Measurements from ENCODE around the gene VMP1. TPM values are rescaled to one million over a fixed set of nuclear protein-coding genes. Genes with fewer than 3 reads are reported as not detected.
A peak's percentile ranks its signal among the peaks of the same experiment; 100 is the strongest.
"Not testable (repeated sequence)": the region's sequence is repeated elsewhere in the genome, so short reads cannot be mapped to it uniquely, and the experiment has no call there.

The VMP1 gene
- total and polyA plus RNA-seq, 2 of the 13 experiments (the other 11 are each of a cell fraction or from before 2014, with no cell fraction given), result 186 to 271 TPM

DNA sequence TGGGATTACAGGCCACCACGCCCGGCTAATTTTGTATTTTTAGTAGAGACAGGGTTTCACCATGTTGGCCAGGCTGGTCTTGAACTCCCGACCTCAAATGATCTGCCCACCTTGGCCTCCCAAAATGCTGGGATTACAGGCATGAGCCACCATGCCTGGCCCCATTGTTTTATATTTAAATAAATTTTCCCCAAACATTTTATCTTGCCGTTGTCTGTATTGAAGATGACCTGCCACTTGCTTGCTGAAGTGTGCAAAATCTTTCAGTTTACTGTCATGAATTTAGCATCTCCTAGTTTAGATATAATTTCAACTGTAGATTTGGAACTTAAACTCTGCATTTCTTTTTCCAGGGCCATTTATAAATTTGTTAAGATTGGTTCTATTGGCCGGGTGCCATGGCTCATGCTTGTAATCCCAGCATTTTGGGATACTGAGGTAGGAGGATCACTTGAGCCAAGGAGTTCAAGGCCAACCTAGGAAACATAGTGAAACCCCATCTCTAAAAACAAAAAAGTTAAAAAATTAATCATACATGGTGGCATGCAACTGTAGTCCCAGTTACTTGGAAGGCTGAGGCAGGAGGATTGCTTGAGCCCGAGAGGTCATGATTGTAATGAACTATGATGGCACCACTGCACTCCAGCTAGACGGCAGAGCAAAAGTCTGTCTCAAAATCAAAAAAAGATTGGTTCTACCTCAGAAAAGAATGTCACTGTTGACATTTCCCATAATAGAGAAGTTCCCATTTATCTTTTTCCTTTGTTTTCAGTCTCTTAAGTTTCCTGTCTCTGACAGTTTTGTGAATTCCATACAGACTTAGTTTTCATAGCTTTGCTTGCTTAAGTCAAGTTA lies 84.4 kb downstream of the VMP1 start (continued):
- no peak for TF ChIP-seq ATRX (CRISPR knock-in tag; IDR thresholded peaks at IDR 0.05; ENCODE audit: borderline replicate concordance)

DNA sequence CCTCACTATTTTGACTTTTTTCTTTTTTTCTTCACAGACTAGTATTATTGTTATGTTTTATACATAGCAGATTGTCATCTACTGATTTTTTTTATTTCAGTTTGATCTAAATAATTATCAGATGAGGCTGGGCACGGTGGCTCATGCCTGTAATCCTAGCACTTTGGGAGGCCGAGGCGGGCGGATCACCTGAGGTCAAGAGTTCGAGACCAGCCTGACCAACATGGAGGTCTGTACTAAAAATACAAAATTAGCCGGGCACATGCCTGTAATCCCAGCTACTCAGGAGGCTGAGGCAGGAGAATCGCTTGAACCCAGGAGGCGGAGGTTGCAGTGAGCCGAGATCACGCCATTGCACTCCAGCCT lies 85.0 kb downstream of the VMP1 start:
- Histone ChIP-seq H3K27ac (ENCODE audit: extremely low read length, insufficient read depth, low read length) (peak overlapping the region; percentile 49), H3K4me1 (ENCODE audit: insufficient read depth, low read length) (peaks cover 52% of the 10 kb centered on the region)
- BruUV-seq (replicated peaks); H3K9me3 ChIP-seq (ENCODE audit: low read length); H3K4me2 ChIP-seq (ENCODE audit: low read depth, low read length); H3K4me3 ChIP-seq (replicated peaks in 1 of 3; ENCODE audit: insufficient read depth in 1 of 3, low read depth in 2 of 3, low read length in 3 of 3); ATAC-seq; H3K27me3 ChIP-seq (ENCODE audit: control insufficient read depth in 1 of 2, insufficient read depth in 2 of 2, low read length in 2 of 2); H2AFZ ChIP-seq (ENCODE audit: low read length); H4K20me1 ChIP-seq (ENCODE audit: insufficient read depth, low read length); DNase-seq (ENCODE audit: low spot score); CTCF ChIA-PET (ENCODE audit: low intra/inter-chr PET ratio, low total read pairs); H3K36me3 ChIP-seq (replicated peaks in 1 of 2; ENCODE audit: control insufficient read depth in 1 of 2, insufficient read depth in 2 of 2, low read length in 2 of 2); H3K9ac ChIP-seq (ENCODE audit: insufficient read depth, low read depth, low read length); intact Hi-C loops (cut with micrococcal nuclease; ENCODE audit: unreplicated experiment); H3K79me2 ChIP-seq (ENCODE audit: insufficient read depth, low read length); FAIRE-seq: not testable (repeated sequence)
- 99% methylated on average over 10 of the region's 10 CpGs for WGBS (ENCODE audit: low lambda C conversion rate)
- POLR2A ChIA-PET, result interaction anchor here (1.0 to 1.2 kb wide), 3 partner anchors 38 to 54 kb away, joined by 3 to 4 read pairs (median 3); no protein-coding TSS in a partner anchor
- in situ Hi-C loops (cut with HindIII; ENCODE audit: extremely low pct_ligation_motif_present, low pct_unique_long_range_greater_than_20kb), result loop anchor here (5.0 kb wide), 1 partner anchor 35 kb away; no protein-coding TSS in a partner anchor

GRCh38 chr17:59793205-59793604 lies 85.8 kb downstream of the VMP1 start:
- peaks cover 44% of the 10 kb centered on the region for H3K4me1 ChIP-seq (ENCODE audit: insufficient read depth, low read length)
- ATAC-seq, result no peak
- H2AFZ ChIP-seq (ENCODE audit: low read length), result no peak overlapping the region
- no peak overlapping the region for H3K27ac ChIP-seq (ENCODE audit: extremely low read length, insufficient read depth, low read length)
- no peaks in the 10 kb centered on the region for H3K9me3 ChIP-seq (ENCODE audit: low read length)
- H3K36me3 ChIP-seq (replicated peaks in 1 of 2; ENCODE audit: control insufficient read depth in 1 of 2, insufficient read depth in 2 of 2, low read length in 2 of 2), result peaks cover 0 to 11% of the 10 kb centered on the region in 2 experiments; a peak in 2 of 5 replicates
- POLR2A ChIA-PET, result no interaction called here
- BruUV-seq (replicated peaks), result no TSS peak
- CTCF ChIA-PET (ENCODE audit: low intra/inter-chr PET ratio, low total read pairs), result no interaction called here
- H4K20me1 ChIP-seq (ENCODE audit: insufficient read depth, low read length), result no peaks in the 10 kb centered on the region
- H3K9ac ChIP-seq (ENCODE audit: insufficient read depth, low read depth, low read length), result no peak overlapping the region
- no peak overlapping the region for H3K4me3 ChIP-seq (replicated peaks in 1 of 3; ENCODE audit: insufficient read depth in 1 of 3, low read depth in 2 of 3, low read length in 3 of 3)
- FAIRE-seq, result no peak
- no peaks in the 10 kb centered on the region for H3K27me3 ChIP-seq (ENCODE audit: control insufficient read depth in 1 of 2, insufficient read depth in 2 of 2, low read length in 2 of 2)
- H3K4me2 ChIP-seq (ENCODE audit: low read depth, low read length), result no peak overlapping the region
- WGBS (ENCODE audit: low lambda C conversion rate), result 99% methylated on average over 6 of the region's 6 CpGs
- H3K79me2 ChIP-seq (ENCODE audit: insufficient read depth, low read length), result peaks cover 6% of the 10 kb centered on the region
- in situ Hi-C loops (cut with HindIII; ENCODE audit: extremely low pct_ligation_motif_present, low pct_unique_long_range_greater_than_20kb), result loop anchor here (5.0 kb wide), 1 partner anchor 36 kb away; no protein-coding TSS in a partner anchor
- intact Hi-C loops (cut with micrococcal nuclease; ENCODE audit: unreplicated experiment), result no loop called here
- DNase-seq (ENCODE audit: low spot score), result no peak
- TF ChIP-seq NR1H2 (CRISPR knock-in tag; IDR thresholded peaks at IDR 0.05; ENCODE audit: borderline replicate concordance, low read depth) (no peak), KLF16 (CRISPR knock-in tag; IDR thresholded peaks at IDR 0.05) (no peak)
- TF ChIP-seq, protein P1, sequence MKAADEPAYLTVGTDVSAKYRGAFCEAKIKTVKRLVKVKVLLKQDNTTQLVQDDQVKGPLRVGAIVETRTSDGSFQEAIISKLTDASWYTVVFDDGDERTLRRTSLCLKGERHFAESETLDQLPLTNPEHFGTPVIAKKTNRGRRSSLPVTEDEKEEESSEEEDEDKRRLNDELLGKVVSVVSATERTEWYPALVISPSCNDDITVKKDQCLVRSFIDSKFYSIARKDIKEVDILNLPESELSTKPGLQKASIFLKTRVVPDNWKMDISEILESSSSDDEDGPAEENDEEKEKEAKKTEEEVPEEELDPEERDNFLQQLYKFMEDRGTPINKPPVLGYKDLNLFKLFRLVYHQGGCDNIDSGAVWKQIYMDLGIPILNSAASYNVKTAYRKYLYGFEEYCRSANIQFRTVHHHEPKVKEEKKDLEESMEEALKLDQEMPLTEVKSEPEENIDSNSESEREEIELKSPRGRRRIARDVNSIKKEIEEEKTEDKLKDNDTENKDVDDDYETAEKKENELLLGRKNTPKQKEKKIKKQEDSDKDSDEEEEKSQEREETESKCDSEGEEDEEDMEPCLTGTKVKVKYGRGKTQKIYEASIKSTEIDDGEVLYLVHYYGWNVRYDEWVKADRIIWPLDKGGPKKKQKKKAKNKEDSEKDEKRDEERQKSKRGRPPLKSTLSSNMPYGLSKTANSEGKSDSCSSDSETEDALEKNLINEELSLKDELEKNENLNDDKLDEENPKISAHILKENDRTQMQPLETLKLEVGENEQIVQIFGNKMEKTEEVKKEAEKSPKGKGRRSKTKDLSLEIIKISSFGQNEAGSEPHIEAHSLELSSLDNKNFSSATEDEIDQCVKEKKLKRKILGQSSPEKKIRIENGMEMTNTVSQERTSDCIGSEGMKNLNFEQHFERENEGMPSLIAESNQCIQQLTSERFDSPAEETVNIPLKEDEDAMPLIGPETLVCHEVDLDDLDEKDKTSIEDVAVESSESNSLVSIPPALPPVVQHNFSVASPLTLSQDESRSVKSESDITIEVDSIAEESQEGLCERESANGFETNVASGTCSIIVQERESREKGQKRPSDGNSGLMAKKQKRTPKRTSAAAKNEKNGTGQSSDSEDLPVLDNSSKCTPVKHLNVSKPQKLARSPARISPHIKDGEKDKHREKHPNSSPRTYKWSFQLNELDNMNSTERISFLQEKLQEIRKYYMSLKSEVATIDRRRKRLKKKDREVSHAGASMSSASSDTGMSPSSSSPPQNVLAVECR (CRISPR knock-in tag; IDR thresholded peaks at IDR 0.05; ENCODE audit: borderline replicate concordance), result no peak
- TF ChIP-seq, protein P2, sequence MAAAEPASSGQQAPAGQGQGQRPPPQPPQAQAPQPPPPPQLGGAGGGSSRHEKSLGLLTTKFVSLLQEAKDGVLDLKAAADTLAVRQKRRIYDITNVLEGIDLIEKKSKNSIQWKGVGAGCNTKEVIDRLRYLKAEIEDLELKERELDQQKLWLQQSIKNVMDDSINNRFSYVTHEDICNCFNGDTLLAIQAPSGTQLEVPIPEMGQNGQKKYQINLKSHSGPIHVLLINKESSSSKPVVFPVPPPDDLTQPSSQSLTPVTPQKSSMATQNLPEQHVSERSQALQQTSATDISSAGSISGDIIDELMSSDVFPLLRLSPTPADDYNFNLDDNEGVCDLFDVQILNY (CRISPR knock-in tag; conservative IDR thresholded peaks at IDR 0.05), result no peak
